ENCODE results near the gene DCTPP1.

Gene DCTPP1

GRCh38 chr16:30474074-30474452, 44.2 kb upstream of the DCTPP1 start:
- Histone ChIP-seq H3K4me1 (ENCODE audit: control insufficient read depth, insufficient read depth, low read length) (no peaks in the 10 kb centered on the region), H3K27ac (ENCODE audit: extremely low read depth, low read depth, low read length) (no peak overlapping the region), H3K9me3 (ENCODE audit: control insufficient read depth, insufficient read depth, low read depth, low read length) (no peaks in the 10 kb centered on the region), H3K4me3 (ENCODE audit: low read depth, low read length) (no peak overlapping the region), H3K36me3 (ENCODE audit: control insufficient read depth in 2 of 2, insufficient read depth in 1 of 2, low read length in 2 of 2) (no peaks in the 10 kb centered on the region)
- TF ChIP-seq, protein P1, sequence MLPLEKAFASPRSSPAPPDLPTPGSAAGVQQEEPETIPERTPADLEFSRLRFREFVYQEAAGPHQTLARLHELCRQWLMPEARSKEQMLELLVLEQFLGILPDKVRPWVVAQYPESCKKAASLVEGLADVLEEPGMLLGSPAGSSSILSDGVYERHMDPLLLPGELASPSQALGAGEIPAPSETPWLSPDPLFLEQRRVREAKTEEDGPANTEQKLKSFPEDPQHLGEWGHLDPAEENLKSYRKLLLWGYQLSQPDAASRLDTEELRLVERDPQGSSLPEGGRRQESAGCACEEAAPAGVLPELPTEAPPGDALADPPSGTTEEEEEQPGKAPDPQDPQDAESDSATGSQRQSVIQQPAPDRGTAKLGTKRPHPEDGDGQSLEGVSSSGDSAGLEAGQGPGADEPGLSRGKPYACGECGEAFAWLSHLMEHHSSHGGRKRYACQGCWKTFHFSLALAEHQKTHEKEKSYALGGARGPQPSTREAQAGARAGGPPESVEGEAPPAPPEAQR (tag by site-specific recombination; IDR thresholded peaks at IDR 0.05), result no peak
- no peak for TF ChIP-seq ZNF76 (tag by site-specific recombination; IDR thresholded peaks at IDR 0.05; ENCODE audit: borderline replicate concordance, low read depth)
- TF ChIP-seq KLF1 (tag by site-specific recombination; IDR thresholded peaks at IDR 0.05), result no peak
- no peak for TF ChIP-seq AEBP2 (tag by site-specific recombination; IDR thresholded peaks at IDR 0.05; ENCODE audit: borderline replicate concordance)
- ChIA-PET POLR2A (no interaction called here), CTCF (interaction anchor here (0.7 to 1.2 kb wide), 5 partner anchors 16 to 157 kb away, joined by 3 to 5 read pairs (median 3); partner anchors contain the start of gene ZNF771)

- Histone ChIP-seq H3K4me1 (ENCODE audit: control insufficient read depth, insufficient read depth, low read length) (no peaks in the 10 kb centered on the region), H3K36me3 (ENCODE audit: control insufficient read depth in 2 of 2, insufficient read depth in 1 of 2, low read length in 2 of 2) (no peaks in the 10 kb centered on the region), H3K9me3 (ENCODE audit: control insufficient read depth, insufficient read depth, low read depth, low read length) (no peaks in the 10 kb centered on the region), H3K4me3 (ENCODE audit: low read depth, low read length) (no peak overlapping the region), H3K27ac (ENCODE audit: extremely low read depth, low read depth, low read length) (no peak overlapping the region)
- TF ChIP-seq ZNF558 (tag by site-specific recombination; IDR thresholded peaks at IDR 0.05), result no peak
- TF ChIP-seq ZNF341 (tag by site-specific recombination; IDR thresholded peaks at IDR 0.05; ENCODE audit: low read depth), result no peak
- TF ChIP-seq KLF17 (tag by site-specific recombination; IDR thresholded peaks at IDR 0.05), result no peak
- no peak for TF ChIP-seq ZBTB21 (tag by site-specific recombination; IDR thresholded peaks at IDR 0.05)
- TF ChIP-seq ZNF391 (tag by site-specific recombination; IDR thresholded peaks at IDR 0.05; ENCODE audit: borderline replicate concordance, low read depth), result no peak
- no peak for TF ChIP-seq ZNF211 (tag by site-specific recombination; IDR thresholded peaks at IDR 0.05; ENCODE audit: low read depth)
- POLR2A ChIA-PET, result interaction anchor here (0.6 kb wide), 1 partner anchor 95 kb away, joined by 7 read pairs; no protein-coding TSS in a partner anchor
- CTCF ChIA-PET, result interaction anchor here (0.7 to 1.2 kb wide), 6 partner anchors 17 to 157 kb away, joined by 3 to 5 read pairs (median 3); partner anchors contain the start of gene ZNF771
Observed at GRCh38 chr16:30473231-30474073, 43.6 kb upstream of the DCTPP1 start.

DNA sequence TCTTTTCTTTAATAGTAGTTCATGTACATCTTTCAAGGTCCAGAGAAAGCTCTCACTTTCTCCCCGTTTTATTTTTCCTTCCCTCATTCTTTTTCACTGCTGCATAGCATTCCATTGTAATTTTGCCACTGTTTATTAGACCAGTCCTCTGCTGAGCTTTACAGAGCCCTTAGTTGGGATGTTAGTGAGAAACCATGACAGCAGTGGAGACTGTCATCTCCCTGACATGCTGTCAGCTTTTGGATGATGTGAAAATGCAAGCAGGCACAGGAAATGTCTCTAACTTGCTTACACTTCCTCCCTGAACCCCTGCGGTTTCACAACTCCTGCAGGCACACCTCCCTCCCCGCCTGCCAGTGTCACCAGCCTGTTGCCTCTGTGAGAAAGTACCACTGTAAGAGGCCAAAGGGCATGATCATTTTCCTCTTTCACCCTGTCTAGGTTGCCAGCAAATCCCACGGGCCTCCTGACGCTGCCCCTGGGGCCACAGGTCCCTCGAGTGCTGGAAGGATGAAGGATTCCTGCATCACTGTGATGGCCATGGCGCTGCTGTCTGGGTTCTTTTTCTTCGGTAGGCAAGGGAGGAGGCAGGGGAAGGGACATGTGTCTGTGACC, 42.6 kb upstream of the DCTPP1 start, which contains the start of gene ITGAL:
Gene ITGAL (plus strand): TSS at position 415 of the 615 bp plus-strand sequence. CDS start 96 bp downstream, at position 511.
- H3K27ac ChIP-seq (ENCODE audit: extremely low read depth, low read depth, low read length), result no peak within 1 kb of the TSS
- H3K4me1 ChIP-seq (ENCODE audit: control insufficient read depth, insufficient read depth, low read length), result no peaks in the 10 kb centered on the region
- no peak for TF ChIP-seq ZNF398 (tag by site-specific recombination; IDR thresholded peaks at IDR 0.05)
- peak; percentile 46; the same call in 1 of the 2 replicates for TF ChIP-seq PRDM1 (tag by site-specific recombination; IDR thresholded peaks at IDR 0.05)
- TF ChIP-seq ZNF146 (tag by site-specific recombination; IDR thresholded peaks at IDR 0.05), result peak; percentile 98
- TF ChIP-seq SCRT2 (tag by site-specific recombination; IDR thresholded peaks at IDR 0.05), result peak; percentile 42; the same call in 1 of the 2 replicates
- ChIA-PET POLR2A (interaction anchor here (0.6 kb wide), 1 partner anchor 83 kb away, joined by 3 read pairs; no protein-coding TSS in a partner anchor), CTCF (interaction anchor here (0.8 kb wide), 1 partner anchor 414 kb away, joined by 3 read pairs; no protein-coding TSS in a partner anchor)
- H3K9me3 ChIP-seq (ENCODE audit: control insufficient read depth, insufficient read depth, low read depth, low read length), result no peaks in the 10 kb centered on the region
- no peaks in the 10 kb centered on the region for H3K36me3 ChIP-seq (ENCODE audit: control insufficient read depth in 2 of 2, insufficient read depth in 1 of 2, low read length in 2 of 2)
- no peak within 1 kb of the TSS for H3K4me3 ChIP-seq (ENCODE audit: low read depth, low read length)
